ENCODE measurements around the gene ACTN4. TPM values are rescaled to one million over a fixed set of nuclear protein-coding genes. Genes with fewer than 3 reads are reported as not detected.

The ACTN4 gene
- total and polyA plus RNA-seq, 3 donors from 2014 or later = 112 to 158 (median 135) TPM

GRCh38 chr19:38702278-38702677 lies 54.8 kb downstream of the ACTN4 start:
- H3K36me3 ChIP-seq (ENCODE audit: low read depth, missing control alignments) = no peaks in the 10 kb centered on the region
- no peaks in the 10 kb centered on the region for H3K9me3 ChIP-seq
- TF ChIP-seq CTCF (IDR thresholded peaks at IDR 0.05) (no peak), POLR2A (IDR thresholded peaks at IDR 0.05) (no peak)
- H3K4me3 ChIP-seq = no peak overlapping the region
- peaks cover 16% of the 10 kb centered on the region for H3K4me1 ChIP-seq
- DNase-seq = no peak
- 86 to 88% methylated on average over 12 of the region's 14 CpGs for WGBS, 2 donors
- H3K27me3 ChIP-seq = no peaks in the 10 kb centered on the region
- intact Hi-C loops (cut with DNase I; ENCODE audit: low total_unique reads) = no loop called here
- no peak overlapping the region for H3K27ac ChIP-seq

- Histone ChIP-seq H3K4me1 (peaks cover 14% of the 10 kb centered on the region), H3K36me3 (ENCODE audit: low read depth, missing control alignments) (no peaks in the 10 kb centered on the region), H3K27ac (no peak overlapping the region), H3K9me3 (no peaks in the 10 kb centered on the region), H3K4me3 (no peak overlapping the region), H3K27me3 (no peaks in the 10 kb centered on the region)
- TF ChIP-seq CTCF (IDR thresholded peaks at IDR 0.05) (no peak), POLR2A (IDR thresholded peaks at IDR 0.05) (no peak)
- 87 to 97% methylated on average over 7 to 14 of the region's 14 CpGs for WGBS, 2 donors
- no peak for DNase-seq
- intact Hi-C loops (cut with DNase I; ENCODE audit: low total_unique reads) = no loop called here
Observed at GRCh38 chr19:38703509-38703908, 56.1 kb downstream of the ACTN4 start.

GRCh38 chr19:38704488-38705026 lies 57.1 kb downstream of the ACTN4 start:
- H3K27me3 ChIP-seq = no peaks in the 10 kb centered on the region
- peaks cover 14% of the 10 kb centered on the region for H3K4me1 ChIP-seq
- TF ChIP-seq POLR2A (IDR thresholded peaks at IDR 0.05) (no peak), CTCF (IDR thresholded peaks at IDR 0.05) (no peak)
- H3K9me3 ChIP-seq = no peaks in the 10 kb centered on the region
- no peaks in the 10 kb centered on the region for H3K36me3 ChIP-seq (ENCODE audit: low read depth, missing control alignments)
- no peak overlapping the region for H3K27ac ChIP-seq
- no peak for DNase-seq
- 89 to 92% methylated on average over 11 to 13 of the region's 13 CpGs for WGBS, 2 donors
- intact Hi-C loops (cut with DNase I; ENCODE audit: low total_unique reads) = no loop called here
- no peak overlapping the region for H3K4me3 ChIP-seq

GRCh38 chr19:38705197-38706019 lies 58.0 kb downstream of the ACTN4 start:
- H3K4me1 ChIP-seq = peaks cover 15% of the 10 kb centered on the region
- no peaks in the 10 kb centered on the region for H3K36me3 ChIP-seq (ENCODE audit: low read depth, missing control alignments)
- no peak for TF ChIP-seq CTCF (IDR thresholded peaks at IDR 0.05)
- no peak for TF ChIP-seq POLR2A (IDR thresholded peaks at IDR 0.05)
- no peak overlapping the region for H3K27ac ChIP-seq
- no peaks in the 10 kb centered on the region for H3K9me3 ChIP-seq
- WGBS, 2 donors = 58 to 67% methylated on average over 7 to 22 of the region's 22 CpGs
- no peak for DNase-seq
- H3K4me3 ChIP-seq = no peak overlapping the region
- intact Hi-C loops (cut with DNase I; ENCODE audit: low total_unique reads) = no loop called here
- no peaks in the 10 kb centered on the region for H3K27me3 ChIP-seq
